ENCODE data around the gene CCDC71L. TPM values are rescaled to one million over a fixed set of nuclear protein-coding genes. Genes with fewer than 3 reads are reported as not detected.

Gene CCDC71L
- 10.6 to 17.5 TPM (median 13.3 TPM) in 5 replicates for total RNA-seq (2022; extraction: Qiagen RNA extraction; ENCODE audit: low read depth)

GRCh38 chr7:106660862-106661720 is at the start of gene CCDC71L:
TSS of gene CCDC71L (minus strand) at chr7:106661158. CDS start at chr7:106660896, 262 bp downstream.

Other genes with a start within 250 kb of the CCDC71L start
- gene PIK3CG, start 204.1 kb upstream of the CCDC71L start, total RNA-seq (2022; extraction: Qiagen RNA extraction; ENCODE audit: low read depth): not detected in 5 replicates